Measurements from ENCODE around the gene SFMBT1. TPM values are rescaled to one million over a fixed set of nuclear protein-coding genes. Genes with fewer than 3 reads are reported as not detected.

Gene SFMBT1
- total RNA-seq, 1 experiment from 2014 or later: 3.0 TPM

- Histone ChIP-seq H3K4me2 (ENCODE audit: low read depth, low read length, poor library complexity, severe bottlenecking) (no peak overlapping the region), H3K27me3 (ENCODE audit: low read length) (no peaks in the 10 kb centered on the region), H3K9me3 (ENCODE audit: low read length) (no peaks in the 10 kb centered on the region), H3K79me2 (ENCODE audit: low read length) (no peaks in the 10 kb centered on the region), H3K4me1 (ENCODE audit: low read length) (no peaks in the 10 kb centered on the region), H2AFZ (ENCODE audit: low read length) (no peak overlapping the region), H3K4me3 (ENCODE audit: low read length) (no peak overlapping the region), H3K27ac (ENCODE audit: low read length) (no peak overlapping the region), H4K20me1 (ENCODE audit: insufficient read depth, low read depth, low read length) (no peaks in the 10 kb centered on the region), H3K9ac (ENCODE audit: low read length) (no peak overlapping the region), H3K9me2 (replicated peaks; ENCODE audit: insufficient read depth, low read length) (no peaks in the 10 kb centered on the region), H3K36me3 (ENCODE audit: insufficient read depth, low read length) (no peaks in the 10 kb centered on the region)
- DNase-seq: no peak
Observed at GRCh38 chr3:52907497-52907896, 138.4 kb downstream of the SFMBT1 start.

- Histone ChIP-seq H3K4me1 (ENCODE audit: low read length) (no peaks in the 10 kb centered on the region), H2AFZ (ENCODE audit: low read length) (no peak overlapping the region), H3K36me3 (ENCODE audit: insufficient read depth, low read length) (no peaks in the 10 kb centered on the region), H3K9ac (ENCODE audit: low read length) (no peak overlapping the region), H3K9me2 (replicated peaks; ENCODE audit: insufficient read depth, low read length) (no peaks in the 10 kb centered on the region), H3K27ac (ENCODE audit: low read length) (no peak overlapping the region), H3K79me2 (ENCODE audit: low read length) (no peaks in the 10 kb centered on the region), H3K4me2 (ENCODE audit: low read depth, low read length, poor library complexity, severe bottlenecking) (no peak overlapping the region), H3K27me3 (ENCODE audit: low read length) (no peaks in the 10 kb centered on the region), H3K9me3 (ENCODE audit: low read length) (no peaks in the 10 kb centered on the region), H3K4me3 (ENCODE audit: low read length) (no peak overlapping the region), H4K20me1 (ENCODE audit: insufficient read depth, low read depth, low read length) (no peaks in the 10 kb centered on the region)
- no peak for DNase-seq
Observed at GRCh38 chr3:52904552-52904951, 141.3 kb downstream of the SFMBT1 start.

- Histone ChIP-seq H2AFZ (ENCODE audit: low read length) (no peak overlapping the region), H3K4me1 (ENCODE audit: low read length) (no peaks in the 10 kb centered on the region), H3K4me2 (ENCODE audit: low read depth, low read length, poor library complexity, severe bottlenecking) (no peak overlapping the region), H3K79me2 (ENCODE audit: low read length) (no peaks in the 10 kb centered on the region), H3K27ac (ENCODE audit: low read length) (no peak overlapping the region), H3K9ac (ENCODE audit: low read length) (no peak overlapping the region), H3K27me3 (ENCODE audit: low read length) (no peaks in the 10 kb centered on the region), H4K20me1 (ENCODE audit: insufficient read depth, low read depth, low read length) (no peaks in the 10 kb centered on the region), H3K36me3 (ENCODE audit: insufficient read depth, low read length) (no peaks in the 10 kb centered on the region), H3K9me2 (replicated peaks; ENCODE audit: insufficient read depth, low read length) (no peaks in the 10 kb centered on the region), H3K4me3 (ENCODE audit: low read length) (no peak overlapping the region), H3K9me3 (ENCODE audit: low read length) (no peaks in the 10 kb centered on the region)
- DNase-seq: no peak
Observed at GRCh38 chr3:52904000-52904399, 141.9 kb downstream of the SFMBT1 start.

- Histone ChIP-seq H3K79me2 (ENCODE audit: low read length) (peaks cover 45% of the 10 kb centered on the region), H3K4me3 (ENCODE audit: low read length) (peak within 1 kb of the TSS; percentile 97), H3K4me1 (ENCODE audit: low read length) (peaks cover 50% of the 10 kb centered on the region), H3K27ac (ENCODE audit: low read length) (peak within 1 kb of the TSS; percentile 41), H3K27me3 (ENCODE audit: low read length) (no peaks in the 10 kb centered on the region), H3K9me2 (replicated peaks; ENCODE audit: insufficient read depth, low read length) (no peaks in the 10 kb centered on the region), H4K20me1 (ENCODE audit: insufficient read depth, low read depth, low read length) (no peaks in the 10 kb centered on the region; the same call in 1 of the 2 replicates), H3K9me3 (ENCODE audit: low read length) (no peaks in the 10 kb centered on the region), H3K36me3 (ENCODE audit: insufficient read depth, low read length) (peaks cover 2% of the 10 kb centered on the region; the same call in 1 of the 2 replicates), H3K4me2 (ENCODE audit: low read depth, low read length, poor library complexity, severe bottlenecking) (peak within 1 kb of the TSS; percentile 95), H3K9ac (ENCODE audit: low read length) (peak within 1 kb of the TSS; percentile 79), H2AFZ (ENCODE audit: low read length) (peak within 1 kb of the TSS; percentile 55; the same call in 1 of the 2 replicates)
- DNase-seq: peak; percentile 94
Observed at GRCh38 chr3:52897130-52898122, 148.4 kb downstream of the SFMBT1 start, which contains the start of gene STIMATE. STIMATE (minus strand) TSS chr3:52897548; CDS start chr3:52897450, 98 bp downstream.

GRCh38 chr3:52896613-52897012 lies 149.3 kb downstream of the SFMBT1 start:
- Histone ChIP-seq H3K27ac (ENCODE audit: low read length) (peak overlapping the region; percentile 41), H3K27me3 (ENCODE audit: low read length) (no peaks in the 10 kb centered on the region), H3K4me3 (ENCODE audit: low read length) (peak overlapping the region; percentile 97), H3K79me2 (ENCODE audit: low read length) (peaks cover 54% of the 10 kb centered on the region), H3K9me3 (ENCODE audit: low read length) (no peaks in the 10 kb centered on the region), H3K36me3 (ENCODE audit: insufficient read depth, low read length) (peaks cover 2% of the 10 kb centered on the region; the same call in 1 of the 2 replicates), H3K9ac (ENCODE audit: low read length) (peak overlapping the region; percentile 79), H3K4me2 (ENCODE audit: low read depth, low read length, poor library complexity, severe bottlenecking) (peak overlapping the region; percentile 95), H4K20me1 (ENCODE audit: insufficient read depth, low read depth, low read length) (no peaks in the 10 kb centered on the region; the same call in 1 of the 2 replicates), H2AFZ (ENCODE audit: low read length) (0 out of 2 replicates have a peak overlapping the region, but pooled peaks have one; percentile 5), H3K9me2 (replicated peaks; ENCODE audit: insufficient read depth, low read length) (no peaks in the 10 kb centered on the region), H3K4me1 (ENCODE audit: low read length) (peaks cover 58% of the 10 kb centered on the region)
- DNase-seq: peak; percentile 76

- H3K4me1 ChIP-seq (ENCODE audit: low read length): peaks cover 63% of the 10 kb centered on the region
- H3K36me3 ChIP-seq (ENCODE audit: insufficient read depth, low read length): peaks cover 2% of the 10 kb centered on the region; the same call in 1 of the 2 replicates
- H3K4me2 ChIP-seq (ENCODE audit: low read depth, low read length, poor library complexity, severe bottlenecking): peak overlapping the region; percentile 95
- DNase-seq: no peak
- no peaks in the 10 kb centered on the region for H3K27me3 ChIP-seq (ENCODE audit: low read length)
- peak overlapping the region; percentile 41 for H3K27ac ChIP-seq (ENCODE audit: low read length)
- H3K4me3 ChIP-seq (ENCODE audit: low read length): peak overlapping the region; percentile 97
- H3K79me2 ChIP-seq (ENCODE audit: low read length): peaks cover 58% of the 10 kb centered on the region
- H3K9ac ChIP-seq (ENCODE audit: low read length): peak overlapping the region; percentile 79
- no peak overlapping the region for H2AFZ ChIP-seq (ENCODE audit: low read length)
- H3K9me2 ChIP-seq (replicated peaks; ENCODE audit: insufficient read depth, low read length): no peaks in the 10 kb centered on the region
- no peaks in the 10 kb centered on the region; the same call in 1 of the 2 replicates for H4K20me1 ChIP-seq (ENCODE audit: insufficient read depth, low read depth, low read length)
- H3K9me3 ChIP-seq (ENCODE audit: low read length): no peaks in the 10 kb centered on the region
Observed at GRCh38 chr3:52896151-52896550, 149.7 kb downstream of the SFMBT1 start.

GRCh38 chr3:52895418-52895817 lies 150.5 kb downstream of the SFMBT1 start:
- no peaks in the 10 kb centered on the region for H3K9me2 ChIP-seq (replicated peaks; ENCODE audit: insufficient read depth, low read length)
- DNase-seq: no peak
- peaks cover 62% of the 10 kb centered on the region for H3K79me2 ChIP-seq (ENCODE audit: low read length)
- no peak overlapping the region for H2AFZ ChIP-seq (ENCODE audit: low read length)
- no peaks in the 10 kb centered on the region; the same call in 1 of the 2 replicates for H4K20me1 ChIP-seq (ENCODE audit: insufficient read depth, low read depth, low read length)
- H3K9me3 ChIP-seq (ENCODE audit: low read length): no peaks in the 10 kb centered on the region
- H3K27me3 ChIP-seq (ENCODE audit: low read length): no peaks in the 10 kb centered on the region
- peak overlapping the region; percentile 79 for H3K9ac ChIP-seq (ENCODE audit: low read length)
- H3K36me3 ChIP-seq (ENCODE audit: insufficient read depth, low read length): peaks cover 2% of the 10 kb centered on the region; the same call in 1 of the 2 replicates
- H3K27ac ChIP-seq (ENCODE audit: low read length): no peak overlapping the region
- H3K4me3 ChIP-seq (ENCODE audit: low read length): peak overlapping the region; percentile 97; the same call in 1 of the 2 replicates
- peaks cover 63% of the 10 kb centered on the region for H3K4me1 ChIP-seq (ENCODE audit: low read length)
- peak overlapping the region; percentile 95 for H3K4me2 ChIP-seq (ENCODE audit: low read depth, low read length, poor library complexity, severe bottlenecking)

- DNase-seq: no peak
- Histone ChIP-seq H2AFZ (ENCODE audit: low read length) (no peak overlapping the region), H3K4me2 (ENCODE audit: low read depth, low read length, poor library complexity, severe bottlenecking) (peak overlapping the region; percentile 95), H3K27me3 (ENCODE audit: low read length) (no peaks in the 10 kb centered on the region), H3K9ac (ENCODE audit: low read length) (no peak overlapping the region), H3K9me3 (ENCODE audit: low read length) (no peaks in the 10 kb centered on the region), H3K4me3 (ENCODE audit: low read length) (peak overlapping the region; percentile 97; the same call in 1 of the 2 replicates), H3K27ac (ENCODE audit: low read length) (no peak overlapping the region), H3K9me2 (replicated peaks; ENCODE audit: insufficient read depth, low read length) (no peaks in the 10 kb centered on the region), H3K79me2 (ENCODE audit: low read length) (peaks cover 69% of the 10 kb centered on the region), H3K36me3 (ENCODE audit: insufficient read depth, low read length) (peaks cover 2% of the 10 kb centered on the region; the same call in 1 of the 2 replicates), H4K20me1 (ENCODE audit: insufficient read depth, low read depth, low read length) (no peaks in the 10 kb centered on the region; the same call in 1 of the 2 replicates), H3K4me1 (ENCODE audit: low read length) (peaks cover 63% of the 10 kb centered on the region)
Observed at GRCh38 chr3:52894756-52895155, 151.1 kb downstream of the SFMBT1 start.
